ENCODE data around the gene C1GALT1.

C1GALT1 gene

GRCh38 chr7:7261863-7262262, 79.5 kb downstream of the C1GALT1 start:
- H3K4me3 ChIP-seq (ENCODE audit: low read length), result no peak overlapping the region
- DNase-seq (ENCODE audit: low read depth), result no peak
- TF ChIP-seq, protein P1, sequence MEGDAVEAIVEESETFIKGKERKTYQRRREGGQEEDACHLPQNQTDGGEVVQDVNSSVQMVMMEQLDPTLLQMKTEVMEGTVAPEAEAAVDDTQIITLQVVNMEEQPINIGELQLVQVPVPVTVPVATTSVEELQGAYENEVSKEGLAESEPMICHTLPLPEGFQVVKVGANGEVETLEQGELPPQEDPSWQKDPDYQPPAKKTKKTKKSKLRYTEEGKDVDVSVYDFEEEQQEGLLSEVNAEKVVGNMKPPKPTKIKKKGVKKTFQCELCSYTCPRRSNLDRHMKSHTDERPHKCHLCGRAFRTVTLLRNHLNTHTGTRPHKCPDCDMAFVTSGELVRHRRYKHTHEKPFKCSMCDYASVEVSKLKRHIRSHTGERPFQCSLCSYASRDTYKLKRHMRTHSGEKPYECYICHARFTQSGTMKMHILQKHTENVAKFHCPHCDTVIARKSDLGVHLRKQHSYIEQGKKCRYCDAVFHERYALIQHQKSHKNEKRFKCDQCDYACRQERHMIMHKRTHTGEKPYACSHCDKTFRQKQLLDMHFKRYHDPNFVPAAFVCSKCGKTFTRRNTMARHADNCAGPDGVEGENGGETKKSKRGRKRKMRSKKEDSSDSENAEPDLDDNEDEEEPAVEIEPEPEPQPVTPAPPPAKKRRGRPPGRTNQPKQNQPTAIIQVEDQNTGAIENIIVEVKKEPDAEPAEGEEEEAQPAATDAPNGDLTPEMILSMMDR (IDR thresholded peaks at IDR 0.05; ENCODE audit: insufficient read depth, low read depth, low read length, missing control alignments), result no peak

DNA sequence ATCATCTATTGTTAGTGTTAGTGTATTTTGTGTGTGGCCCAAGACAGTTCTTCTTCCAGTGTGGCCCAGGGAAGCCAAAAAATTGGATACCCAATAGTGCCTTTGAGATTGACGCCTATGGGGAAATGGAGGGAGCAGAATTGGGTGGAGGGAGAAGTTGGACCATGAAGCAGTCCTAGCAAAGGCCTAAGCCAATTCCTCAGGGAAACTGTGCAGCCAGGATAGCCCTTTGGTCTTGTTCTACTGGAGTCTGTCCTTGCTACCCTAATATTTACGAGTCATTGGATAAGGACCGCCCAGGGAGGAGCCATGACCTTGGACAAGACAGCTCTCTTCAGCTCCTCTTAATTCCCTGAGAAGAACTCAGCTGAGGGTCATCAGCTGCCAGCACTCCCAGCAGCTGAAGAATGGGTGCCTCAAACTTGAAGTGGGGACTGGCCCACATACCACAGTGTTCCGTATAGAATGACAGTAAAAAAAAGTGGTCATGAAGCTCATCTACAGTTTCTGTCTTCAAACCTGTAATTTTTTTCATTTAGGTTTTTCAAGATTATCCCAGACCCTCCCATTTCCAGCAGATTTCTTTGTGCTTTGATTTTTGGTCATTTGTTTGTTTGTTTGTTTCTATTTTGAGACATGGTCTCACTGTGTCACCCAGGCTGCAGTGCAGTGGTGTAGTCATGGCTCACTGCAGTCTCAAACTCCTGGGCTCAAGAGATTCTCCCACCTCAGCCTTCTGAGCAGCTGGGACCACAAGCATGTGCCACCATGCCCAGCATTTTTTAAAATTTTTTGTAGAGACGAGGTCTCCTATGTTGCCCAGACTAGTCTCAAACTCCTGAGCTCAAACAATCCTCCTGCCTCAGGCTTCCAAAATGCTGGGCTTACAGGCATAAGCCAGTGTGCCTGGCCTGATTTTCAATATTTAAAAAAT, 81.2 kb downstream of the C1GALT1 start:
- H3K4me3 ChIP-seq (ENCODE audit: low read length), result no peak overlapping the region
- TF ChIP-seq, protein P1 (IDR thresholded peaks at IDR 0.05; ENCODE audit: insufficient read depth, low read depth, low read length, missing control alignments), result no peak
- DNase-seq (ENCODE audit: low read depth), result no peak

DNA sequence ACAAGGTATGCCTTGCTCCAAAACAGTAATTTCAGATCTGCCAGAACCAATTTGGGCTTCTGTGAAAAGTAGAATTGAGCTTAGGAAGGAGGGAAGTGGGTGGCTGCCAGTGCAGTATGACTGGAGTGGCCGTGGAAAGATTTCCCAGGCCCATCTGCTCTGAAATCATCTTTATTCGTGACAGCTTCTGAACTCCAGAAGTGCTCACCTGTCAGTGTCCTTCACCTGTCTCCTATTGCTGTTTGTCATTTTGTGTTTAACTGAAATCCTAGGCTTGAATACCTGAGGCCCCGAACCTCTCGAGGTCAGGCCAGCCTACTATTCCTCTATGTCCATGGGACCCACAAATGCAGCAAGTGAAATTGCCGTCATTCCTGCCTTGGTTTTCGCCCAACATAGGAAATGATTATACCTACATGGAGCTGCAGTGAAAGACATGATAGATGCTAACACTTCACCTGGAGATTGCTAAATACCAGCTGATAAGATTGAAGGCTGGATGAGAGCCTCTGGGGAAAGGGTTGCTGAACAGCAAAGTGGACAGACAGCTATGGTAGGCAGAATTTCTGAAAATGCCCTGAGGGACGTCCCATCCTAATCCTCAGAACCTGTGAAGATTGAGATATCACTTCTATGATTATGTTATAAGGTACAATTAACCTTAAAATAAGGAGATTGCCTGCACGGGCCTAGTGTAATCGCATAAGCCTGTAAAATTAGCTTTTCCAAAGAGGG, 82.1 kb downstream of the C1GALT1 start:
- no peak for DNase-seq (ENCODE audit: low read depth)
- no peak overlapping the region for H3K4me3 ChIP-seq (ENCODE audit: low read length)
- TF ChIP-seq, protein P1 (IDR thresholded peaks at IDR 0.05; ENCODE audit: insufficient read depth, low read depth, low read length, missing control alignments), result no peak

- DNase-seq (ENCODE audit: low read depth), result no peak
- TF ChIP-seq, protein P1 (IDR thresholded peaks at IDR 0.05; ENCODE audit: insufficient read depth, low read depth, low read length, missing control alignments), result no peak
- no peak overlapping the region for H3K4me3 ChIP-seq (ENCODE audit: low read length)
These were observed 83.0 kb downstream of the C1GALT1 start for GRCh38 chr7:7265081-7266075.

GRCh38 chr7:7266257-7266881, 84.0 kb downstream of the C1GALT1 start:
- no peak for DNase-seq (ENCODE audit: low read depth)
- TF ChIP-seq, protein P1 (IDR thresholded peaks at IDR 0.05; ENCODE audit: insufficient read depth, low read depth, low read length, missing control alignments), result no peak
- H3K4me3 ChIP-seq (ENCODE audit: low read length), result no peak overlapping the region
